Measurements from ENCODE around the gene MSI2. TPM values are rescaled to one million over a fixed set of nuclear protein-coding genes. Genes with fewer than 3 reads are reported as not detected.

Gene MSI2
- polyA plus RNA-seq, 1 of the 3 experiments (the other 2 are of a cell fraction), result 24.1 TPM

- TF ChIP-seq, protein P1, sequence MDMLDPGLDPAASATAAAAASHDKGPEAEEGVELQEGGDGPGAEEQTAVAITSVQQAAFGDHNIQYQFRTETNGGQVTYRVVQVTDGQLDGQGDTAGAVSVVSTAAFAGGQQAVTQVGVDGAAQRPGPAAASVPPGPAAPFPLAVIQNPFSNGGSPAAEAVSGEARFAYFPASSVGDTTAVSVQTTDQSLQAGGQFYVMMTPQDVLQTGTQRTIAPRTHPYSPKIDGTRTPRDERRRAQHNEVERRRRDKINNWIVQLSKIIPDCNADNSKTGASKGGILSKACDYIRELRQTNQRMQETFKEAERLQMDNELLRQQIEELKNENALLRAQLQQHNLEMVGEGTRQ (IDR thresholded peaks at IDR 0.05; ENCODE audit: borderline replicate concordance, low read depth, low read length), result no peak
- TF ChIP-seq RXRA (IDR thresholded peaks at IDR 0.05; ENCODE audit: borderline replicate concordance, low read depth) (no peak), FOXM1 (IDR thresholded peaks at IDR 0.05; ENCODE audit: low read depth) (no peak), POLR2AphosphoS5 (IDR thresholded peaks at IDR 0.05; ENCODE audit: low read depth, low read length) (peak; percentile 40; the same call in 1 of the 2 replicates), CHD2 (IDR thresholded peaks at IDR 0.05; ENCODE audit: low read length, partially characterized antibody) (no peak), FOSL2 (IDR thresholded peaks at IDR 0.05; ENCODE audit: borderline replicate concordance, low read depth) (no peak), TEAD4 (IDR thresholded peaks at IDR 0.05; ENCODE audit: borderline replicate concordance, insufficient read depth) (no peak), FOXJ3 (CRISPR knock-in tag; IDR thresholded peaks at IDR 0.05) (no peak), MXI1 (IDR thresholded peaks at IDR 0.05; ENCODE audit: low read depth, low read length) (no peak)
- TF ChIP-seq, protein P2, sequence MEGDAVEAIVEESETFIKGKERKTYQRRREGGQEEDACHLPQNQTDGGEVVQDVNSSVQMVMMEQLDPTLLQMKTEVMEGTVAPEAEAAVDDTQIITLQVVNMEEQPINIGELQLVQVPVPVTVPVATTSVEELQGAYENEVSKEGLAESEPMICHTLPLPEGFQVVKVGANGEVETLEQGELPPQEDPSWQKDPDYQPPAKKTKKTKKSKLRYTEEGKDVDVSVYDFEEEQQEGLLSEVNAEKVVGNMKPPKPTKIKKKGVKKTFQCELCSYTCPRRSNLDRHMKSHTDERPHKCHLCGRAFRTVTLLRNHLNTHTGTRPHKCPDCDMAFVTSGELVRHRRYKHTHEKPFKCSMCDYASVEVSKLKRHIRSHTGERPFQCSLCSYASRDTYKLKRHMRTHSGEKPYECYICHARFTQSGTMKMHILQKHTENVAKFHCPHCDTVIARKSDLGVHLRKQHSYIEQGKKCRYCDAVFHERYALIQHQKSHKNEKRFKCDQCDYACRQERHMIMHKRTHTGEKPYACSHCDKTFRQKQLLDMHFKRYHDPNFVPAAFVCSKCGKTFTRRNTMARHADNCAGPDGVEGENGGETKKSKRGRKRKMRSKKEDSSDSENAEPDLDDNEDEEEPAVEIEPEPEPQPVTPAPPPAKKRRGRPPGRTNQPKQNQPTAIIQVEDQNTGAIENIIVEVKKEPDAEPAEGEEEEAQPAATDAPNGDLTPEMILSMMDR (IDR thresholded peaks at IDR 0.05), result 0 out of 2 replicates have a peak, but pooled peaks have one; percentile 6
Measured at GRCh38 chr17:57482657-57483056, 226.3 kb downstream of the MSI2 start (continued).

GRCh38 chr17:57484081-57484666, 227.9 kb downstream of the MSI2 start:
- POLR2A ChIA-PET, result no interaction called here
- DNase-seq, result no peak
- TF ChIP-seq JUND (IDR thresholded peaks at IDR 0.05) (peak; percentile 55), MXI1 (IDR thresholded peaks at IDR 0.05; ENCODE audit: low read depth, low read length) (no peak), GATA2 (CRISPR knock-in tag; IDR thresholded peaks at IDR 0.05) (no peak), NFIC (IDR thresholded peaks at IDR 0.05; ENCODE audit: borderline replicate concordance) (peak; percentile 68), GABPA (IDR thresholded peaks at IDR 0.05; ENCODE audit: low read depth) (no peak), RXRA (IDR thresholded peaks at IDR 0.05; ENCODE audit: borderline replicate concordance, low read depth) (peak; percentile 30; the same call in 1 of the 2 replicates), NRF1 (IDR thresholded peaks at IDR 0.05; ENCODE audit: low read depth, low read length) (no peak), RAD21 (IDR thresholded peaks at IDR 0.05; ENCODE audit: low read length) (no peak), FOXJ3 (CRISPR knock-in tag; IDR thresholded peaks at IDR 0.05) (no peak), FOSL2 (IDR thresholded peaks at IDR 0.05; ENCODE audit: borderline replicate concordance, low read depth) (peak; percentile 23; the same call in 1 of the 2 replicates), POLR2AphosphoS5 (IDR thresholded peaks at IDR 0.05; ENCODE audit: low read depth, low read length) (peak; percentile 53; the same call in 1 of the 2 replicates), MEF2A (IDR thresholded peaks at IDR 0.05; ENCODE audit: borderline replicate concordance, low read depth) (no peak), SMC3 (IDR thresholded peaks at IDR 0.05; ENCODE audit: low read depth, low read length) (no peak), YY1 (IDR thresholded peaks at IDR 0.05; ENCODE audit: low read depth) (no peak), RFX5 (IDR thresholded peaks at IDR 0.05; ENCODE audit: low read length) (no peak), PBX3 (IDR thresholded peaks at IDR 0.05) (peak; percentile 74), TAF1 (IDR thresholded peaks at IDR 0.05; ENCODE audit: borderline replicate concordance, low read depth, low read length) (no peak), SIN3A (IDR thresholded peaks at IDR 0.05; ENCODE audit: borderline replicate concordance, low read depth, low read length) (no peak), EZH2phosphoT487 (IDR thresholded peaks at IDR 0.05; ENCODE audit: borderline replicate concordance, low read depth) (no peak)
- TF ChIP-seq, protein P3, sequence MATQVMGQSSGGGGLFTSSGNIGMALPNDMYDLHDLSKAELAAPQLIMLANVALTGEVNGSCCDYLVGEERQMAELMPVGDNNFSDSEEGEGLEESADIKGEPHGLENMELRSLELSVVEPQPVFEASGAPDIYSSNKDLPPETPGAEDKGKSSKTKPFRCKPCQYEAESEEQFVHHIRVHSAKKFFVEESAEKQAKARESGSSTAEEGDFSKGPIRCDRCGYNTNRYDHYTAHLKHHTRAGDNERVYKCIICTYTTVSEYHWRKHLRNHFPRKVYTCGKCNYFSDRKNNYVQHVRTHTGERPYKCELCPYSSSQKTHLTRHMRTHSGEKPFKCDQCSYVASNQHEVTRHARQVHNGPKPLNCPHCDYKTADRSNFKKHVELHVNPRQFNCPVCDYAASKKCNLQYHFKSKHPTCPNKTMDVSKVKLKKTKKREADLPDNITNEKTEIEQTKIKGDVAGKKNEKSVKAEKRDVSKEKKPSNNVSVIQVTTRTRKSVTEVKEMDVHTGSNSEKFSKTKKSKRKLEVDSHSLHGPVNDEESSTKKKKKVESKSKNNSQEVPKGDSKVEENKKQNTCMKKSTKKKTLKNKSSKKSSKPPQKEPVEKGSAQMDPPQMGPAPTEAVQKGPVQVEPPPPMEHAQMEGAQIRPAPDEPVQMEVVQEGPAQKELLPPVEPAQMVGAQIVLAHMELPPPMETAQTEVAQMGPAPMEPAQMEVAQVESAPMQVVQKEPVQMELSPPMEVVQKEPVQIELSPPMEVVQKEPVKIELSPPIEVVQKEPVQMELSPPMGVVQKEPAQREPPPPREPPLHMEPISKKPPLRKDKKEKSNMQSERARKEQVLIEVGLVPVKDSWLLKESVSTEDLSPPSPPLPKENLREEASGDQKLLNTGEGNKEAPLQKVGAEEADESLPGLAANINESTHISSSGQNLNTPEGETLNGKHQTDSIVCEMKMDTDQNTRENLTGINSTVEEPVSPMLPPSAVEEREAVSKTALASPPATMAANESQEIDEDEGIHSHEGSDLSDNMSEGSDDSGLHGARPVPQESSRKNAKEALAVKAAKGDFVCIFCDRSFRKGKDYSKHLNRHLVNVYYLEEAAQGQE (IDR thresholded peaks at IDR 0.05; ENCODE audit: low read depth, low read length), result no peak

More at GRCh38 chr17:57484081-57484666, 227.9 kb downstream of the MSI2 start:
- Histone ChIP-seq H3K9ac (peak overlapping the region; percentile 24), H3K79me2 (ENCODE audit: insufficient read depth) (no peaks in the 10 kb centered on the region), H2AFZ (ENCODE audit: low read depth) (no peak overlapping the region), H3K4me3 (ENCODE audit: low read depth in 2 of 2, low read length in 1 of 2) (no peak overlapping the region), H3K9me2 (no peaks in the 10 kb centered on the region), H3K27ac (ENCODE audit: low read depth in 2 of 2, low read length in 1 of 2) (peak overlapping the region; percentile 75 to 98), H3K27me3 (ENCODE audit: insufficient read depth) (no peaks in the 10 kb centered on the region), H3K4me2 (peak overlapping the region; percentile 69), H3F3A (replicated peaks; ENCODE audit: insufficient read depth) (peaks cover 43% of the 10 kb centered on the region), H3K4me1 (ENCODE audit: control insufficient read depth in 1 of 2, insufficient read depth in 2 of 2, low read depth in 1 of 2, low read length in 1 of 2) (peaks cover 56 to 81% of the 10 kb centered on the region in 2 experiments), H3K36me3 (replicated peaks in 1 of 2; ENCODE audit: control insufficient read depth in 1 of 2, insufficient read depth in 2 of 2, low read length in 1 of 2) (no peaks in the 10 kb centered on the region), H4K20me1 (ENCODE audit: insufficient read depth) (no peaks in the 10 kb centered on the region), H3K9me3 (no peaks in the 10 kb centered on the region)
- CTCF ChIA-PET, result interaction anchor here (0.5 to 1.1 kb wide), 2 partner anchors 19 to 203 kb away, joined by 3 read pairs; no protein-coding TSS in a partner anchor
- 51% methylated on average over 6 of the region's 6 CpGs for WGBS (ENCODE audit: low lambda C conversion rate)
